HepG2 (cell line): Measurements from ENCODE around the gene GNRH2. TPM values are rescaled to one million over a fixed set of nuclear protein-coding genes. Genes with fewer than 3 reads are reported as not detected.
A peak's percentile ranks its signal among the peaks of the same experiment; 100 is the strongest.

Source experiments
- EED ChIP-seq: sonication (generic); formaldehyde crosslinking; IDR thresholded peaks from 2 replicates; pipeline ENCODE4 v1.5.0; 2020; ENCODE audit warnings: mild to moderate bottlenecking, missing genetic modification reagents
- GPN1 ChIP-seq: sonication (generic); formaldehyde crosslinking; IDR thresholded peaks from 2 replicates; pipeline ENCODE4 v1.5.1; 2020; ENCODE audit warnings: missing genetic modification reagents, borderline replicate concordance
- KDM5A ChIP-seq: fragments of 200-600 bp; sonication (generic); IDR thresholded peaks from 2 replicates; pipeline ENCODE4 v1.7.0; 2018; ENCODE audit warnings: antibody characterized with exemption, mild to moderate bottlenecking, low read length, borderline replicate concordance
- KDM5B ChIP-seq: sonication (generic); formaldehyde crosslinking; IDR thresholded peaks from 2 replicates; pipeline ENCODE4 v1.4.0; 2020; ENCODE audit warnings: missing genetic modification reagents, mild to moderate bottlenecking, borderline replicate concordance
- MIER2 ChIP-seq: IDR thresholded peaks from 2 replicates; pipeline ENCODE4 v1.6.1; 2016; ENCODE audit warnings: missing biosample characterization, missing genetic modification reagents
- MXI1 ChIP-seq: IDR thresholded peaks from 3 replicates; pipeline ENCODE4 v1.6.1; 2012; ENCODE audit warnings: low read depth, low read length, inconsistent platforms, borderline replicate concordance
- RCOR2 ChIP-seq: IDR thresholded peaks from 2 replicates; pipeline ENCODE4 v1.6.1; 2016; ENCODE audit warnings: missing biosample characterization, missing genetic modification reagents
- RFXANK ChIP-seq: IDR thresholded peaks from 2 replicates; pipeline ENCODE4 v1.6.1; 2016
- RXRA ChIP-seq: sonication (generic); formaldehyde crosslinking; IDR thresholded peaks from 2 replicates; pipeline ENCODE4 v1.5.1; 2020; ENCODE audit warnings: missing genetic modification reagents
- SCMH1 ChIP-seq: sonication (generic); formaldehyde crosslinking; IDR thresholded peaks from 2 replicates; pipeline ENCODE4 v1.9.0; 2021; ENCODE audit warnings: missing genetic modification reagents, mild to moderate bottlenecking, borderline replicate concordance
- SMARCE1 ChIP-seq: fragments of 450-650 bp; IDR thresholded peaks from 2 replicates; pipeline ENCODE4 v1.6.1; 2017; ENCODE audit warnings: borderline replicate concordance
- SNAI1 ChIP-seq: sonication (generic); formaldehyde crosslinking; IDR thresholded peaks from 2 replicates; pipeline ENCODE4 v1.5.0; 2020; ENCODE audit warnings: mild to moderate bottlenecking, missing genetic modification reagents, borderline replicate concordance
- USF2 ChIP-seq, 2 experiments: sonication (generic) in 1 of 2; formaldehyde crosslinking in 1 of 2; IDR thresholded peaks; 2 replicates each; pipeline versions ENCODE4 v1.5.1 to v1.6.1; 2011 to 2020; ENCODE audit warnings: borderline replicate concordance in 1 of 2, low read depth in 1 of 2, low read length in 1 of 2, mild to moderate bottlenecking in 1 of 2, missing genetic modification reagents in 1 of 2, moderate library complexity in 1 of 2
- ZBTB33 ChIP-seq: sonication (generic); formaldehyde crosslinking; IDR thresholded peaks from 2 replicates; pipeline ENCODE4 v1.4.0; 2020; ENCODE audit warnings: missing genetic modification reagents
- ZBTB7A ChIP-seq: sonication (generic); formaldehyde crosslinking; IDR thresholded peaks from 2 replicates; pipeline ENCODE4 v1.8.0; 2022; ENCODE audit warnings: mild to moderate bottlenecking, missing genetic modification reagents
- ZKSCAN1 ChIP-seq: fragments of 150-350 bp; IDR thresholded peaks from 2 replicates; pipeline ENCODE4 v1.6.1; 2014; ENCODE audit warnings: low read length
- ZNF10 ChIP-seq: sonication (generic); formaldehyde crosslinking; IDR thresholded peaks from 2 replicates; pipeline ENCODE4 v1.4.0; 2020; ENCODE audit warnings: mild to moderate bottlenecking, low read depth, missing genetic modification reagents, borderline replicate concordance
- ZNF274 ChIP-seq: sonication (generic); formaldehyde crosslinking; IDR thresholded peaks from 2 replicates; pipeline ENCODE4 v1.5.1; 2020; ENCODE audit warnings: mild to moderate bottlenecking, missing genetic modification reagents
- ZNF282 ChIP-seq: fragments of 450-650 bp; IDR thresholded peaks from 2 replicates; pipeline ENCODE4 v1.6.1; 2018; ENCODE audit not compliant: partially characterized antibody
- ZNF543 ChIP-seq: sonication (generic); formaldehyde crosslinking; IDR thresholded peaks from 2 replicates; pipeline ENCODE4 v1.4.0; 2020; ENCODE audit warnings: mild to moderate bottlenecking, missing genetic modification reagents
- ZNF619 ChIP-seq: sonication (generic); formaldehyde crosslinking; IDR thresholded peaks from 2 replicates; pipeline ENCODE4 v1.4.0; 2020; ENCODE audit warnings: mild to moderate bottlenecking, missing genetic modification reagents
- ZNF768 ChIP-seq: sonication (generic); formaldehyde crosslinking; IDR thresholded peaks from 2 replicates; pipeline ENCODE4 v1.4.0; 2020; ENCODE audit warnings: missing genetic modification reagents
- ZNF83 ChIP-seq: sonication (generic); formaldehyde crosslinking; IDR thresholded peaks from 2 replicates; pipeline ENCODE4 v1.4.0; 2020; ENCODE audit warnings: missing genetic modification reagents, mild to moderate bottlenecking, borderline replicate concordance
- polyA plus RNA-seq, 8 experiments: library from polyadenylated mRNA; depleted of rRNA in 3 of 8; stranded (reverse) in 7 of 8; unstranded in 1 of 8; fragments of >200 nt; fragmentation: Illumina TruSeq in 4 of 8; extraction: Trizol in 4 of 8; gene quantifications; 2 replicates each; pipeline versions ENCODE4 v1.2.1 to v1.2.3, GENCODE V29; 2011 to 2016; ENCODE audit warnings: low read depth in 4 of 8, missing spikeins in 1 of 8, mixed read lengths in 1 of 8; ENCODE audit not compliant: insufficient read depth in 1 of 8
- total RNA-seq, 5 experiments: library from RNA; depleted of rRNA; stranded (reverse); fragments of >200 nt; fragmentation: Illumina TruSeq; extraction: Trizol; gene quantifications; 2 replicates each; pipeline ENCODE4 v1.2.3, GENCODE V29; 2016; ENCODE audit warnings: low read depth in 1 of 5
- TF ChIP-seq, protein P1 (sequence below): sonication (generic); formaldehyde crosslinking; IDR thresholded peaks from 2 replicates; pipeline ENCODE4 v1.5.0; 2020; ENCODE audit warnings: mild to moderate bottlenecking, missing genetic modification reagents

GNRH2 gene
- total and polyA plus RNA-seq, 2 of the 13 experiments (the other 11 are each of a cell fraction or from before 2014, with no cell fraction given): 0.28 TPM; not detected in 1

DNA sequence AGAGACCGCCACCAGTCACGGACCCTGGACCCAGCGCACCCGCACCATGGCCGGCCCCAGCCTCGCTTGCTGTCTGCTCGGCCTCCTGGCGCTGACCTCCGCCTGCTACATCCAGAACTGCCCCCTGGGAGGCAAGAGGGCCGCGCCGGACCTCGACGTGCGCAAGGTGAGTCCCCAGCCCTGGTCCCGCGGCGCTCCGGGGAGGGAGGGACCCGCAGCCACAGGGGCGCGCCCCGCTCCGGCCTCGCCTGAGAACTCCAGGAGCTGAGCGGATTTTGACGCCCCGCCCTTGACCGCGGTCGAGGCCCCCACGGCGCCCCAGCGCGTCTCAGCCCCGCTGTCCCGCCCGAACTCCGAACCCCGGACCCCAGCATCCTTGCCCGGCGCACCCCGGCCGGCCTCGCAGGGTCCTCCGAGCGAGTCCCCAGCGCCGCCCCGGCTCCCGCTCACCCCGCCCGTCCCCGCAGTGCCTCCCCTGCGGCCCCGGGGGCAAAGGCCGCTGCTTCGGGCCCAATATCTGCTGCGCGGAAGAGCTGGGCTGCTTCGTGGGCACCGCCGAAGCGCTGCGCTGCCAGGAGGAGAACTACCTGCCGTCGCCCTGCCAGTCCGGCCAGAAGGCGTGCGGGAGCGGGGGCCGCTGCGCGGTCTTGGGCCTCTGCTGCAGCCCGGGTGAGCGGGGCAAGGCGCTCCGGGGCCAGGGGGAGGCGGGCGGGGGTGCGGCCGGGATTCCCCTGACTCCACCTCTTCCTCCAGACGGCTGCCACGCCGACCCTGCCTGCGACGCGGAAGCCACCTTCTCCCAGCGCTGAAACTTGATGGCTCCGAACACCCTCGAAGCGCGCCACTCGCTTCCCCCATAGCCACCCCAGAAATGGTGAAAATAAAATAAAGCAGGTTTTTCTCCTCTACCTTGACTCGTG is 28.4 kb downstream of the GNRH2 start, which contains the start of gene OXT (continued):
- TF ChIP-seq GPN1 (no peak), ZNF543 (CRISPR knock-in tag) (no peak), EED (CRISPR knock-in tag) (no peak), SCMH1 (CRISPR knock-in tag) (no peak), MXI1 (no peak), RFXANK (CRISPR knock-in tag) (no peak), ZBTB7A (CRISPR knock-in tag) (0 out of 2 replicates have a peak, but pooled peaks have one; percentile 3), USF2 (IDR thresholded peaks at IDR 0.05; ENCODE audit: low read depth, low read length) (no peak), USF2 (CRISPR knock-in tag; IDR thresholded peaks at IDR 0.05; ENCODE audit: borderline replicate concordance) (no peak), RXRA (CRISPR knock-in tag) (no peak), KDM5B (CRISPR knock-in tag) (0 out of 2 replicates have a peak, but pooled peaks have one; percentile 51), MIER2 (CRISPR knock-in tag) (no peak), KDM5A (no peak), SMARCE1 (no peak), ZBTB33 (peak; percentile 96), ZNF768 (CRISPR knock-in tag) (peak; percentile 35; the same call in 1 of the 2 replicates), ZNF10 (CRISPR knock-in tag) (no peak), RCOR2 (CRISPR knock-in tag) (no peak), ZNF282 (no peak), SNAI1 (CRISPR knock-in tag) (no peak), ZNF83 (CRISPR knock-in tag) (no peak), ZNF274 (0 out of 2 replicates have a peak, but pooled peaks have one; percentile 39), ZKSCAN1 (no peak), ZNF619 (no peak)
- TF ChIP-seq, protein P1, sequence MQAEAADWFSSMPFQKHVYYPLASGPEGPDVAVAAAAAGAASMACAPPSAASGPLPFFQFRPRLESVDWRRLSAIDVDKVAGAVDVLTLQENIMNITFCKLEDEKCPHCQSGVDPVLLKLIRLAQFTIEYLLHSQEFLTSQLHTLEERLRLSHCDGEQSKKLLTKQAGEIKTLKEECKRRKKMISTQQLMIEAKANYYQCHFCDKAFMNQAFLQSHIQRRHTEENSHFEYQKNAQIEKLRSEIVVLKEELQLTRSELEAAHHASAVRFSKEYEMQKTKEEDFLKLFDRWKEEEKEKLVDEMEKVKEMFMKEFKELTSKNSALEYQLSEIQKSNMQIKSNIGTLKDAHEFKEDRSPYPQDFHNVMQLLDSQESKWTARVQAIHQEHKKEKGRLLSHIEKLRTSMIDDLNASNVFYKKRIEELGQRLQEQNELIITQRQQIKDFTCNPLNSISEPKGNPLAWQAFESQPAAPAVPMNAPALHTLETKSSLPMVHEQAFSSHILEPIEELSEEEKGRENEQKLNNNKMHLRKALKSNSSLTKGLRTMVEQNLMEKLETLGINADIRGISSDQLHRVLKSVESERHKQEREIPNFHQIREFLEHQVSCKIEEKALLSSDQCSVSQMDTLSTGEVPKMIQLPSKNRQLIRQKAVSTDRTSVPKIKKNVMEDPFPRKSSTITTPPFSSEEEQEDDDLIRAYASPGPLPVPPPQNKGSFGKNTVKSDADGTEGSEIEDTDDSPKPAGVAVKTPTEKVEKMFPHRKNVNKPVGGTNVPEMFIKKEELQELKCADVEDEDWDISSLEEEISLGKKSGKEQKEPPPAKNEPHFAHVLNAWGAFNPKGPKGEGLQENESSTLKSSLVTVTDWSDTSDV: no peak
